Gastrocnemius medialis (tissue), 4 donors: ENCODE results near the gene NDRG2.

Experiments used
- POLR2A ChIP-seq, 2 donors: fragments of 450-650 bp; IDR thresholded peaks; one replicate each; pipeline ENCODE4 v1.6.1; 2017; ENCODE audit warnings: antibody characterized with exemption in 2 of 2, mild to moderate bottlenecking in 2 of 2, moderate library complexity in 2 of 2
- TF ChIP-seq, protein P1 (sequence below), 5 experiments: fragments of 450-650 bp in 3 of 5; fragments of 200-600 bp in 2 of 5; sonication (generic) in 2 of 5; IDR thresholded peaks in 4 of 5; conservative IDR thresholded peaks in 1 of 5; 1 replicate in 4 of 5; 2 replicates in 1 of 5; pipeline ENCODE4 v1.5.1; 2016 to 2019; ENCODE audit warnings: antibody characterized with exemption in 5 of 5, mild to moderate bottlenecking in 3 of 5, moderate library complexity in 3 of 5

DNA sequence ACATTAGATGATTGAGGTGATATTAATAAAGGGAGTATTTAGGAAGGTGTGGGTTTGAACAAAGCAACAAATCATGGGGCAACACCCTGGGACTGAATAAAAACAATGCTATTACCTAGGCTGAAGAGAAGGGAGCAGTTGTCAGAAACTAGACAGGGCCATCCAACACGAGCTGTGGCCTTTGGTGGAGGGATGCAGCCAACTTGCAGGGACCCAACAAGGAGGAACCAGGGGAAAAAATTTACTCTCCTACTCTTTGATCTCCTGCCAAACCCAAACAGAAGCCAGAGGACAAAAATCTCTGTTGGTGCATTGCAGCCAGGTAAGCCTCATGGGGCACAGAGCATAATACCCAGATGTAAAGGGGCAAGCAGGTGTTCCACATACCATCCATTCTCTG lies 13.7 kb downstream of the NDRG2 start:
- TF ChIP-seq, protein P1, sequence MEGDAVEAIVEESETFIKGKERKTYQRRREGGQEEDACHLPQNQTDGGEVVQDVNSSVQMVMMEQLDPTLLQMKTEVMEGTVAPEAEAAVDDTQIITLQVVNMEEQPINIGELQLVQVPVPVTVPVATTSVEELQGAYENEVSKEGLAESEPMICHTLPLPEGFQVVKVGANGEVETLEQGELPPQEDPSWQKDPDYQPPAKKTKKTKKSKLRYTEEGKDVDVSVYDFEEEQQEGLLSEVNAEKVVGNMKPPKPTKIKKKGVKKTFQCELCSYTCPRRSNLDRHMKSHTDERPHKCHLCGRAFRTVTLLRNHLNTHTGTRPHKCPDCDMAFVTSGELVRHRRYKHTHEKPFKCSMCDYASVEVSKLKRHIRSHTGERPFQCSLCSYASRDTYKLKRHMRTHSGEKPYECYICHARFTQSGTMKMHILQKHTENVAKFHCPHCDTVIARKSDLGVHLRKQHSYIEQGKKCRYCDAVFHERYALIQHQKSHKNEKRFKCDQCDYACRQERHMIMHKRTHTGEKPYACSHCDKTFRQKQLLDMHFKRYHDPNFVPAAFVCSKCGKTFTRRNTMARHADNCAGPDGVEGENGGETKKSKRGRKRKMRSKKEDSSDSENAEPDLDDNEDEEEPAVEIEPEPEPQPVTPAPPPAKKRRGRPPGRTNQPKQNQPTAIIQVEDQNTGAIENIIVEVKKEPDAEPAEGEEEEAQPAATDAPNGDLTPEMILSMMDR (IDR thresholded peaks at IDR 0.05 in 4 of 5, conservative IDR thresholded peaks at IDR 0.05 in 1 of 5), result no peak
- TF ChIP-seq POLR2A (IDR thresholded peaks at IDR 0.05), result no peak
